ENCODE results near the gene OR56B4.

The OR56B4 gene

DNA sequence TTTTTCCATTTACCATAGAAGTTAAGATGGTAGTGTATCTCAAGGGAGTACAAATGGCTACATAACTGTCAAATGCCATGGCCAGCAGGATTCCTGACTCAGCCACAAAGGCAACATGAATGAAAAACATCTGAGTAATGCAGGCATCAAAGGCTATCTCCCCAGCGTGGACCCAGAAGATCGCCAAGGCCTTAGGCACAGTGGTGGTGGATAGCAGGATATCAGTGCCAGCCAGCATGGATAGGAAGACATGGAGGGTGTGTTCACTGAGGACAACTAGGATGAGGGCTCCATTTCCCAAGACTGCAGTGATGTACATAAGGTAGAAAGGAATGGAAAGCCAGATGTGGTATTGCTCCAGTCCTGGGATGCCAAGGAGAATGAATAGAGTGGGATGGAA is 44.6 kb downstream of the OR56B4 start:
- DNase-seq = no peak

DNA sequence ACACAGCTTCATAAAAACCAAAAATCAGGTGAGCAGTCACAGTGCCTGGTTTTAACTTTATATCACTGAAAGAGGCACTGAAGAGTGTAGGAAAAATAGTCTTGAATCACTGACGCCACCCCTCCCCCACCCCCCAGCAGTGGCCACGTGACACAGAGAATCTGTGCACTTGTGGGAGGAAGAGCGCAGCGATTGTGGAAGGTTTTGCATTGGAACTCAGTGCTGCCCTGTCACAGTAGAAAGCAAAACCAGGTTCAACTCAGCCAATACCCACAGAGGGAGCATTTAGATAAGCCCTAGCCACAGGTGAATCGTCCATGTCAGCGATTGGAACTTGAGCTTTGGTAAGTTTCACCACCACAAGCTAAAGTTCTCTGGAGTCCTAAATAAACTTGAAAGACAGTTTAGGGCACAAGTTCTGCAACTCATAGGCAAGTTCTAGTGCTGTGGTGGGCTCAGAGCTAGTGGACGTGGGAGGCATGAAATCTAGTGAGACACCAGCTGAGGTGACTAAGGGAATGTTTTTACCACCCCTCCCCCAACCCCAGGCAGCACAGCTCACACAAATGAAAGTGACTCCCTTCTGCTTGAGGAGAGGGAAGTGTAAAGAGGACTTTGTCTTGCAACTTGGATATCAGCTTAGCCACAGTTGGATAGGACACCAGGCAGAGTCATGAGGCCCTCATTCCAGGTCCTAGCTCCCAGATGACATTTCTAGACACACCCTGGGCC is 49.3 kb downstream of the OR56B4 start:
- no peak for DNase-seq

Measured in NCI-H2227 treated with DMSO at 0.1 percent for 48 hours (cell line).